WI38 (cell line): Measurements from ENCODE around the gene MEOX1.

Source experiments
- H3K4me3 ChIP-seq: 2 replicates; pipeline ENCODE4 v1.5.1; 2011; ENCODE audit warnings: low read depth, mild to moderate bottlenecking, control low read depth, low read length
- CTCF ChIP-seq: IDR thresholded peaks from 2 replicates; pipeline ENCODE4 v1.5.1; 2012; ENCODE audit warnings: low read depth, mild to moderate bottlenecking, control low read depth, low read length

The MEOX1 gene

GRCh38 chr17:43661699-43662412 lies at the start of gene MEOX1:
Gene MEOX1, minus strand, starts transcription at chr17:43661922. Its CDS starts 388 bp downstream, at chr17:43661534.
- H3K4me3 ChIP-seq, result no peak within 1 kb of the TSS
- no peak for TF ChIP-seq CTCF

- no peak overlapping the region for H3K4me3 ChIP-seq
- TF ChIP-seq CTCF, result no peak
Observed at GRCh38 chr17:43710101-43710500, 48.4 kb upstream of the MEOX1 start.

- no peak overlapping the region for H3K4me3 ChIP-seq
- no peak for TF ChIP-seq CTCF
Observed at GRCh38 chr17:43709210-43709609, 47.5 kb upstream of the MEOX1 start.

GRCh38 chr17:43707184-43707583 lies 45.5 kb upstream of the MEOX1 start:
- H3K4me3 ChIP-seq, result no peak overlapping the region
- TF ChIP-seq CTCF, result no peak

- H3K4me3 ChIP-seq, result no peak overlapping the region
- no peak for TF ChIP-seq CTCF
Observed at GRCh38 chr17:43706235-43706634, 44.5 kb upstream of the MEOX1 start.

- TF ChIP-seq CTCF, result no peak
- no peak overlapping the region for H3K4me3 ChIP-seq
Observed at GRCh38 chr17:43703630-43704029, 41.9 kb upstream of the MEOX1 start.

- no peak overlapping the region for H3K4me3 ChIP-seq
- no peak for TF ChIP-seq CTCF
Observed at GRCh38 chr17:43702637-43703036, 40.9 kb upstream of the MEOX1 start.
